ENCODE results near the gene JPT1. TPM values are rescaled to one million over a fixed set of nuclear protein-coding genes. Genes with fewer than 3 reads are reported as not detected.
A peak's percentile ranks its signal among the peaks of the same experiment; 100 is the strongest.

JPT1 gene
- total RNA-seq, 1 experiment from 2014 or later, result 210 TPM

DNA sequence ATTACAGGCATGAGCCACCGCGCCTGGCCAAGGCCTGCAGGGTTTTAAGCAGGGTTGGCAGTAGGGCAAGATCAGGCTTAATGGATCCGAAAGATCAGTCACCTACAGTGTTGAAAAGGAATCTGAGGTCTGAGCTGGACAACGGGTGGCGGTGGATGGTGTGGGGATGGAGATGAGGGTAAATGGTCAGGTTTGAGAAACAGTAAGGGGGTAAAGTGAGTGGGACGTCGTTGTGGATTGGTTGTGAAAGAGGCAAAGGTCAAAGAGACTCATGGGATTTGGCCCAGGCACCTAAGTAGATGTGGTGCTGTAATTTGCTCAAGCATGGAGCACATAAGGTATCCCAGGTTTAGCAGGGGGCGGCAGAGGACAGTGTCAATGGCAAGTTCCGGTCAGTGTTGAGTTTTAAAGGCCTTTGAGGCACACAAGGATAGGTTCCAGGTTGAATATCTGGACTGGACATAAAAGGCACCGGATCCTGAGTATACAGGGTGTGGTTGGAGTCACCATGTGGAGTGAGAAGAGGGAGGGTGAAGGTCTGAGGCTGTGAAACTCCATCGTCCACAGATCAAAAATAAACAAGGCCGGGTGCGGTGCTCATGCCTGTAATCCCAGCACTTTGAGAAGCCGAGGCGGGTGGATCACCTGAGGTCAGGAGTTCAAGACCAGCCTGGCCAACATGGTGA, 67.7 kb downstream of the JPT1 start:
- CTCF ChIA-PET, result interaction anchor here (1.5 to 2.0 kb wide), 2 partner anchors 17 to 20 kb away, joined by 3 to 10 read pairs; no protein-coding TSS in a partner anchor
- H3K9me3 Mint-ChIP-seq (ENCODE audit: unreplicated experiment), result no peaks in the 10 kb centered on the region
- DNase-seq, result peak in 1 of 2 experiments; percentile 38
- H3K27me3 Mint-ChIP-seq (ENCODE audit: insufficient read depth, unreplicated experiment), result no peaks in the 10 kb centered on the region
- BruUV-seq (replicated peaks), result TSS peak; percentile 82
- intact Hi-C loops (cut with micrococcal nuclease; ENCODE audit: unreplicated experiment), result loop anchor here (1.0 kb wide), 1 partner anchor 9 kb away; no protein-coding TSS in a partner anchor
- Histone ChIP-seq H3K9me3 (no peaks in the 10 kb centered on the region), H3K27me3 (replicated peaks; ENCODE audit: control insufficient read depth, insufficient read depth, low read length) (no peaks in the 10 kb centered on the region), H3K4me3 (ENCODE audit: low read depth, low read length) (peak overlapping the region; percentile 74), H3K4me1 (peaks cover 44% of the 10 kb centered on the region), H3K36me3 (ENCODE audit: control insufficient read depth, insufficient read depth, low read length) (no peaks in the 10 kb centered on the region)
- POLR2A ChIA-PET, result interaction anchor here (0.7 to 2.7 kb wide), 6 partner anchors 8 to 48 kb away, joined by 6 to 45 read pairs (median 11); partner anchors contain the start of gene ARMC7
- H3K36me3 Mint-ChIP-seq (ENCODE audit: insufficient read depth, unreplicated experiment), result peaks cover 25% of the 10 kb centered on the region
- H3K27ac Mint-ChIP-seq (ENCODE audit: unreplicated experiment), result peak overlapping the region; percentile 92
- TF ChIP-seq, protein P1, sequence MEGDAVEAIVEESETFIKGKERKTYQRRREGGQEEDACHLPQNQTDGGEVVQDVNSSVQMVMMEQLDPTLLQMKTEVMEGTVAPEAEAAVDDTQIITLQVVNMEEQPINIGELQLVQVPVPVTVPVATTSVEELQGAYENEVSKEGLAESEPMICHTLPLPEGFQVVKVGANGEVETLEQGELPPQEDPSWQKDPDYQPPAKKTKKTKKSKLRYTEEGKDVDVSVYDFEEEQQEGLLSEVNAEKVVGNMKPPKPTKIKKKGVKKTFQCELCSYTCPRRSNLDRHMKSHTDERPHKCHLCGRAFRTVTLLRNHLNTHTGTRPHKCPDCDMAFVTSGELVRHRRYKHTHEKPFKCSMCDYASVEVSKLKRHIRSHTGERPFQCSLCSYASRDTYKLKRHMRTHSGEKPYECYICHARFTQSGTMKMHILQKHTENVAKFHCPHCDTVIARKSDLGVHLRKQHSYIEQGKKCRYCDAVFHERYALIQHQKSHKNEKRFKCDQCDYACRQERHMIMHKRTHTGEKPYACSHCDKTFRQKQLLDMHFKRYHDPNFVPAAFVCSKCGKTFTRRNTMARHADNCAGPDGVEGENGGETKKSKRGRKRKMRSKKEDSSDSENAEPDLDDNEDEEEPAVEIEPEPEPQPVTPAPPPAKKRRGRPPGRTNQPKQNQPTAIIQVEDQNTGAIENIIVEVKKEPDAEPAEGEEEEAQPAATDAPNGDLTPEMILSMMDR (IDR thresholded peaks at IDR 0.05; ENCODE audit: insufficient read depth in 1 of 2, low read depth in 1 of 2, low read length in 1 of 2, severe bottlenecking in 1 of 2, unreplicated experiment in 1 of 2), result peak in 1 of 2 experiments; percentile 19
- H3K4me1 Mint-ChIP-seq (ENCODE audit: low read depth, unreplicated experiment), result peaks cover 56% of the 10 kb centered on the region
- H3K4me3 Mint-ChIP-seq (ENCODE audit: unreplicated experiment), result peak overlapping the region; percentile 92

Other genes starting within 250 kb of the JPT1 start
- gene USH1G, start 231.3 kb downstream of the JPT1 start, total RNA-seq (2022), result 0.48 and 0.77 TPM in 2 replicates
- gene OTOP2, start 230.2 kb downstream of the JPT1 start, total RNA-seq (2022), result not detected in 2 replicates
- gene OTOP3, start 218.6 kb downstream of the JPT1 start, total RNA-seq (2022), result not detected in 2 replicates
- gene HID1, start 181.8 kb downstream of the JPT1 start, total RNA-seq (2022), result 29.8 and 30.4 TPM in 2 replicates
- 30.9 and 31.6 TPM in 2 replicates for gene CDR2L, start 166.9 kb downstream of the JPT1 start, total RNA-seq (2022)
- gene MRPL58, start 141.8 kb downstream of the JPT1 start, total RNA-seq (2022), result 61.0 and 61.8 TPM in 2 replicates
- 316 and 326 TPM in 2 replicates for gene ATP5PD, start 107.5 kb downstream of the JPT1 start, total RNA-seq (2022)
- gene KCTD2, start 107.3 kb downstream of the JPT1 start, total RNA-seq (2022), result 27.9 and 28.8 TPM in 2 replicates
- gene SLC16A5, start 66.6 kb downstream of the JPT1 start, total RNA-seq (2022), result 27.7 and 33.8 TPM in 2 replicates
- gene ARMC7, start 44.5 kb downstream of the JPT1 start, total RNA-seq (2022), result 23.6 and 26.0 TPM in 2 replicates
- gene NT5C, start 22.8 kb downstream of the JPT1 start, total RNA-seq (2022), result 59.3 and 68.4 TPM in 2 replicates
- gene SUMO2, start 28.4 kb upstream of the JPT1 start, total RNA-seq (2022), result 675 and 693 TPM in 2 replicates
- gene NUP85, start 51.2 kb upstream of the JPT1 start, total RNA-seq (2022), result 119 and 142 TPM in 2 replicates
- 90.2 and 94.4 TPM in 2 replicates for gene GGA3, start 107.1 kb upstream of the JPT1 start, total RNA-seq (2022)
- 123 and 125 TPM in 2 replicates for gene MRPS7, start 107.4 kb upstream of the JPT1 start, total RNA-seq (2022)
- gene MIF4GD, start 116.7 kb upstream of the JPT1 start, total RNA-seq (2022), result 27.0 and 27.3 TPM in 2 replicates
- gene SLC25A19, start 134.9 kb upstream of the JPT1 start, total RNA-seq (2022), result 29.8 and 33.6 TPM in 2 replicates

Measured in Caco-2 (cell line).